ENCODE data around the gene DLX2. TPM values are rescaled to one million over a fixed set of nuclear protein-coding genes. Genes with fewer than 3 reads are reported as not detected.

DLX2 gene
- total and polyA plus RNA-seq, 2 donors (not counting 3 experiments of a cell fraction or from before 2014, with no cell fraction given) = not detected

DNA sequence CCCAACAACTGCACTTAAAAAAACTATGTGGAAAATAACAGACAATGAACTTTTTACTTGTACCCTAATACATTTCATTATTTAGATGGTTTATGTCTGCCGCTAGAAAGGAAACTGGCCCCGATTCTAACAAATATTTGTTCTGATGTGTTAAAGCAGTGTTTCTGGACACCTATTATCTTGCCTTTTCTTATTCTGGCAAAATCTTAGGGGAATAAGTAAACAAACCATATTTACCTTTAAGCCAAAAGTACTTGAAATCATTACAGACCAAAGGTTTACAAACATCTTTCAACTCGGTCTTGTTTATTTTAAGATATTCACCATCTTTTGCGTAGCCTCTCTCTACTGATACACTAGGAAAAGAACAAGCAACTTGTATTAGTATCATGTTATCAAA lies 29.2 kb downstream of the DLX2 start:
- H3K27ac ChIP-seq (ENCODE audit: insufficient read depth, low read depth, low read length) = no peak overlapping the region
- FAIRE-seq = no peak
- POLR2A ChIA-PET = no interaction called here
- no peak overlapping the region for H3K9ac ChIP-seq (replicated peaks; ENCODE audit: extremely low read depth, insufficient read depth, low read length)
- H2AFZ ChIP-seq (ENCODE audit: low read depth, low read length) = no peak overlapping the region
- no peaks in the 10 kb centered on the region for H3K36me3 ChIP-seq (ENCODE audit: control insufficient read depth in 2 of 2, extremely low read depth in 1 of 2, insufficient read depth in 2 of 2, low read length in 2 of 2)
- BruUV-seq (replicated peaks) = no TSS peak
- no peaks in the 10 kb centered on the region for H4K20me1 ChIP-seq (replicated peaks; ENCODE audit: control insufficient read depth, extremely low read depth, insufficient read depth, low read length)
- no peaks in the 10 kb centered on the region for H3K9me1 ChIP-seq (replicated peaks; ENCODE audit: control insufficient read depth, extremely low read depth, insufficient read depth, low read length)
- no peak for TF ChIP-seq EZH2 (IDR thresholded peaks at IDR 0.05; ENCODE audit: borderline replicate concordance, low read depth, low read length, severe bottlenecking)
- TF ChIP-seq JUN (IDR thresholded peaks at IDR 0.05; ENCODE audit: borderline replicate concordance, insufficient read depth, insufficient read length, low read depth) = no peak
- no peak for TF ChIP-seq GATA2 (IDR thresholded peaks at IDR 0.05; ENCODE audit: insufficient read depth, insufficient read length, low read depth, low read length)
- no peak for TF ChIP-seq POLR2AphosphoS5 (IDR thresholded peaks at IDR 0.05; ENCODE audit: insufficient read depth, low read depth, low read length)
- TF ChIP-seq, protein P1, sequence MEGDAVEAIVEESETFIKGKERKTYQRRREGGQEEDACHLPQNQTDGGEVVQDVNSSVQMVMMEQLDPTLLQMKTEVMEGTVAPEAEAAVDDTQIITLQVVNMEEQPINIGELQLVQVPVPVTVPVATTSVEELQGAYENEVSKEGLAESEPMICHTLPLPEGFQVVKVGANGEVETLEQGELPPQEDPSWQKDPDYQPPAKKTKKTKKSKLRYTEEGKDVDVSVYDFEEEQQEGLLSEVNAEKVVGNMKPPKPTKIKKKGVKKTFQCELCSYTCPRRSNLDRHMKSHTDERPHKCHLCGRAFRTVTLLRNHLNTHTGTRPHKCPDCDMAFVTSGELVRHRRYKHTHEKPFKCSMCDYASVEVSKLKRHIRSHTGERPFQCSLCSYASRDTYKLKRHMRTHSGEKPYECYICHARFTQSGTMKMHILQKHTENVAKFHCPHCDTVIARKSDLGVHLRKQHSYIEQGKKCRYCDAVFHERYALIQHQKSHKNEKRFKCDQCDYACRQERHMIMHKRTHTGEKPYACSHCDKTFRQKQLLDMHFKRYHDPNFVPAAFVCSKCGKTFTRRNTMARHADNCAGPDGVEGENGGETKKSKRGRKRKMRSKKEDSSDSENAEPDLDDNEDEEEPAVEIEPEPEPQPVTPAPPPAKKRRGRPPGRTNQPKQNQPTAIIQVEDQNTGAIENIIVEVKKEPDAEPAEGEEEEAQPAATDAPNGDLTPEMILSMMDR (IDR thresholded peaks at IDR 0.05; ENCODE audit: extremely low read depth in 1 of 2, insufficient read depth in 1 of 2, low read depth in 1 of 2, low read length in 2 of 2) = no peak
- no peak for TF ChIP-seq FOS (IDR thresholded peaks at IDR 0.05; ENCODE audit: borderline replicate concordance, insufficient read depth, low read length)
- no peak for TF ChIP-seq POLR2A (IDR thresholded peaks at IDR 0.05; ENCODE audit: low read depth, low read length)
- TF ChIP-seq, protein P2, sequence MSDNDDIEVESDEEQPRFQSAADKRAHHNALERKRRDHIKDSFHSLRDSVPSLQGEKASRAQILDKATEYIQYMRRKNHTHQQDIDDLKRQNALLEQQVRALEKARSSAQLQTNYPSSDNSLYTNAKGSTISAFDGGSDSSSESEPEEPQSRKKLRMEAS (IDR thresholded peaks at IDR 0.05; ENCODE audit: insufficient read depth, insufficient read length) = no peak
- no peak for TF ChIP-seq MYC (IDR thresholded peaks at IDR 0.05; ENCODE audit: low read depth, low read length)
- no peaks in the 10 kb centered on the region for H3K79me2 ChIP-seq (ENCODE audit: control insufficient read depth, insufficient read depth, low read length)
- dilution Hi-C loops (cut with MboI; ENCODE audit: extremely low pct_ligation_motif_present, low sequenced_read_pairs) (no loop called here), intact Hi-C loops (cut with micrococcal nuclease) (no loop called here)
- no peaks in the 10 kb centered on the region for H3K9me3 ChIP-seq (replicated peaks; ENCODE audit: control insufficient read depth, insufficient read depth, low read length)
- no peak for DNase-seq (ENCODE audit: low read depth, low spot score)
- no peaks in the 10 kb centered on the region for H3K27me3 ChIP-seq (ENCODE audit: control insufficient read depth in 2 of 2, insufficient read depth in 2 of 2, low read length in 2 of 2)
- no peak overlapping the region for H3K4me3 ChIP-seq (replicated peaks in 1 of 3; ENCODE audit: insufficient read depth in 1 of 3, low read depth in 1 of 3, low read length in 3 of 3)
- no peaks in the 10 kb centered on the region for H3K4me1 ChIP-seq (ENCODE audit: control insufficient read depth, extremely low read depth, insufficient read depth, low read length)
- no peak overlapping the region for H3K4me2 ChIP-seq (ENCODE audit: insufficient read depth, low read length)
- CTCF ChIA-PET = interaction anchor here (2.1 kb wide), 1 partner anchor 10 kb away, joined by 5 read pairs; no protein-coding TSS in a partner anchor
